ENCODE results near the gene ITFG2.

ITFG2 gene

GRCh38 chr12:2785017-2785416, 27.5 kb upstream of the ITFG2 start:
- TF ChIP-seq CTCF (conservative IDR thresholded peaks at IDR 0.05; ENCODE audit: low read depth, low read length), result no peak
- H3K4me3 ChIP-seq (ENCODE audit: low read length), result no peak overlapping the region
- DNase-seq (ENCODE audit: low read depth), result no peak

DNA sequence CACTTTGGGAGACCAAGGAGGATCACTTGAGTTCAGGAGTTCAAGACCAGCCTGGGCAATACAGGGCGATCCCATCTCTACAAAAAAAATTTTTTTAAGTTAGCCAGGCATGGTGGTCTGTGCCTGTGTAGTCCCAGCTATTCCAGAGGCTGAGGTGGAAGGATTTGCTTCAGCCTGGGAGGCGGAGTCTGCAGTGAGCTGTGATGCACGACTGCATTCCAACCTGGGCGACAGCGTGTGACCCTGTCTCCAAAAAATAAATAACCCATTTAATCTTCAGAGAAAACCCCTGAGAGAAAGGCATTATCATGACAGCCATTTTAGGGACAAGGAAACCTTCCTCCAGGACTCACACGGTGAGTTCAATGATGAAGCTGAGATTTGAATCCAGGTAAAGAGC, 21.4 kb upstream of the ITFG2 start:
- DNase-seq (ENCODE audit: low read depth), result no peak
- no peak for TF ChIP-seq CTCF (conservative IDR thresholded peaks at IDR 0.05; ENCODE audit: low read depth, low read length)
- H3K4me3 ChIP-seq (ENCODE audit: low read length), result no peak overlapping the region

GRCh38 chr12:2792671-2793500, 19.6 kb upstream of the ITFG2 start:
- H3K4me3 ChIP-seq (ENCODE audit: low read length), result no peak overlapping the region
- no peak for DNase-seq (ENCODE audit: low read depth)
- no peak for TF ChIP-seq CTCF (conservative IDR thresholded peaks at IDR 0.05; ENCODE audit: low read depth, low read length)

DNA sequence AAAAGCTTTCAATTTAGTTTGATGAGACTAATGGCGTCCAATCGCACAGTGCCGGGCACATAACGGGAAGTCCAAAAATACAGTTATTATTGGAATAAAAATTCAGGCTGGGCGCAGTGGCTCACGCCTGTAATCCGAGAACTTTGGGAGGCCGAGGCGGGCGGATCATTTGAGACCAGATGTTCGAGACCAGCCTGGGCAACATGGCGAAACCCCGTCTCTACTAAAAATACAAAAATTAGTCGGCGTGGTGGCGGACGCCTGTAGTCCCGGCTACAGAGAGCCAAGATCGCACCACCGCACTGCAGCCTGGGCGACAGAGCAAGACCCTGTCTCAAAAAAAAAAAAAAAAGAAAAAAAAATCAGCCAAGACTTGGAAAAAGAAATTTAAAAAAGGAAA, 18.9 kb upstream of the ITFG2 start:
- DNase-seq (ENCODE audit: low read depth), result no peak
- H3K4me3 ChIP-seq (ENCODE audit: low read length), result no peak overlapping the region
- no peak for TF ChIP-seq CTCF (conservative IDR thresholded peaks at IDR 0.05; ENCODE audit: low read depth, low read length)

- no peak for TF ChIP-seq CTCF (conservative IDR thresholded peaks at IDR 0.05; ENCODE audit: low read depth, low read length)
- peak overlapping the region; percentile 51 for H3K4me3 ChIP-seq (ENCODE audit: low read length)
- DNase-seq (ENCODE audit: low read depth), result no peak
Measured at GRCh38 chr12:2794191-2794735, 18.2 kb upstream of the ITFG2 start.

DNA sequence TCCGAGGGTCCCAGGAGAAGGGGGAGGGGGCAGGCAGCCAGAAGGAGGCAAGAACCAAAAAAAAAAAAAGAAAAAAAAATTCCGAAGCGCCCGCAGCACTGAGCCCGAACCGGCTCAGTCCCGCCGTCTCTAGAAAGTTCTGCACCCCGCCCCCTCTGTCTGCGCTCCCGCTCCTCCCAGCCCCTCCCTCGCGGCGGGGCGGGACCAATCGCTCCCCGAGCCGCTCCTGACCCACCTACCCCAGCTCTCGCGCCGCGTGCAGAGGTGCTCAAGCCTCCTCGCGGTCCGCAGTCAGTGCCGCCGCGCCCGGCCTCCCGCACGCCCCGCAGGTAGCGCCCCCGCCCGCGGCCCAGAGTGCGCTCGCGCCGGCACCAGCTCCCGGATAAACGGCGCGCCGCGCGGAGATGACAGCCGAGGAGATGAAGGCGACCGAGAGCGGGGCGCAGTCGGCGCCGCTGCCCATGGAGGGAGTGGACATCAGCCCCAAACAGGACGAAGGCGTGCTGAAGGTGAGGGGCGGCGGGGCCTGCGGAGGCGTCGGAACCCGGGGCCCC, 17.7 kb upstream of the ITFG2 start, which contains the start of gene FKBP4:
TSS of gene FKBP4 (plus strand) at position 235 of the 554 bp plus-strand sequence. CDS start at position 405, 170 bp downstream.
- TF ChIP-seq CTCF (conservative IDR thresholded peaks at IDR 0.05; ENCODE audit: low read depth, low read length), result no peak
- peak within 1 kb of the TSS; percentile 89 for H3K4me3 ChIP-seq (ENCODE audit: low read length)
- DNase-seq (ENCODE audit: low read depth), result no peak
